PC-9 (cell line): ENCODE results near the gene FKBP6. TPM values are rescaled to one million over a fixed set of nuclear protein-coding genes. Genes with fewer than 3 reads are reported as not detected.
A peak's percentile ranks its signal among the peaks of the same experiment; 100 is the strongest.
"Not testable (repeated sequence)": the region's sequence is repeated elsewhere in the genome, so short reads cannot be mapped to it uniquely, and the experiment has no call there.

ENCODE experiments used
- BruUV-seq: library from RNA; stranded (reverse); fragments of 400-500 nt; replicated peaks from 2 replicates; lab custom pipeline; 2021; lab: Mats Ljungman, UMichigan
- CTCF ChIA-PET: fragments of 300-600 bp; sonication (Branson Sonifier 250); formaldehyde crosslinking; loops from one replicate; lab custom pipeline; 2022; ENCODE audit warnings: antibody characterized with exemption; lab: Charles Lee
- POLR2A ChIA-PET: fragments of 300-600 bp; sonication (Branson Sonifier 250); formaldehyde crosslinking; loops from one replicate; lab custom pipeline; 2022; ENCODE audit warnings: antibody characterized with exemption; ENCODE audit not compliant: unreplicated experiment; lab: Charles Lee
- DNase-seq, 2 experiments: peaks; one replicate each; pipeline versions ENCODE4 v3.0.0 to v3.0.0-alpha.2; 2015 to 2022; ENCODE audit warnings: mixed read lengths in 1 of 2
- H2AFZ ChIP-seq: fragments of 200-600 bp; sonication (generic); 2 replicates; pipeline ENCODE4 v1.8.1; 2017; ENCODE audit warnings: antibody characterized with exemption
- H3F3A ChIP-seq: fragments of 200-600 bp; sonication (generic); 2 replicates; pipeline ENCODE4 v1.8.1; 2017; ENCODE audit warnings: antibody characterized with exemption, mild to moderate bottlenecking, low read depth; ENCODE audit not compliant: insufficient read depth
- H3K27ac ChIP-seq: fragments of 200-600 bp; sonication (generic); 2 replicates; pipeline ENCODE4 v1.6.1; 2016; ENCODE audit warnings: mixed run types
- H3K27me3 ChIP-seq: fragments of 200-600 bp; sonication (generic); 2 replicates; pipeline ENCODE4 v1.6.1; 2016; ENCODE audit warnings: low read depth, mixed run types; ENCODE audit not compliant: insufficient read depth
- H3K36me3 ChIP-seq: fragments of 200-600 bp; sonication (generic); 2 replicates; pipeline ENCODE4 v1.6.1; 2016; ENCODE audit warnings: low read depth, mixed run types
- H3K4me1 ChIP-seq: fragments of 200-600 bp; sonication (generic); replicated peaks from 2 replicates; pipeline ENCODE4 v1.6.1; 2016; ENCODE audit warnings: mixed run types; ENCODE audit not compliant: insufficient read depth
- H3K4me2 ChIP-seq: fragments of 200-600 bp; sonication (generic); 2 replicates; pipeline ENCODE4 v1.6.1; 2017; ENCODE audit warnings: mixed run types
- H3K4me3 ChIP-seq: fragments of 200-600 bp; sonication (generic); 2 replicates; pipeline ENCODE4 v1.6.1; 2016; ENCODE audit warnings: mixed run types
- H3K79me2 ChIP-seq: fragments of 200-600 bp; sonication (generic); 2 replicates; pipeline ENCODE4 v1.6.1; 2017; ENCODE audit warnings: low read depth, mixed run types
- H3K9me2 ChIP-seq: fragments of 200-600 bp; sonication (generic); 2 replicates; pipeline ENCODE4 v1.8.1; 2017; ENCODE audit warnings: mild to moderate bottlenecking; ENCODE audit not compliant: insufficient read depth
- H3K9me3 ChIP-seq: fragments of 200-600 bp; sonication (generic); 2 replicates; pipeline ENCODE4 v1.8.1; 2016; ENCODE audit warnings: low read depth; ENCODE audit not compliant: insufficient read depth
- H4K20me1 ChIP-seq: fragments of 200-600 bp; sonication (generic); 2 replicates; pipeline ENCODE4 v1.8.1; 2017; ENCODE audit not compliant: insufficient read depth
- EZH2 ChIP-seq: fragments of 200-600 bp; sonication (generic); IDR thresholded peaks from 2 replicates; pipeline ENCODE4 v1.8.0; 2017; ENCODE audit warnings: antibody characterized with exemption, low read depth
- intact Hi-C: fragments of 100-400 bp; cut with micrococcal nuclease; formaldehyde crosslinking; loops from one replicate; pipeline ENCODE4 v1.10.0; 2022; ENCODE audit not compliant: unreplicated experiment
- total RNA-seq: library from RNA; stranded (reverse); gene quantifications from 2 replicates; pipeline ENCODE4 v1.2.3, GENCODE V29; 2021

The FKBP6 gene
- total RNA-seq, 1 experiment from 2014 or later, result not detected

DNA sequence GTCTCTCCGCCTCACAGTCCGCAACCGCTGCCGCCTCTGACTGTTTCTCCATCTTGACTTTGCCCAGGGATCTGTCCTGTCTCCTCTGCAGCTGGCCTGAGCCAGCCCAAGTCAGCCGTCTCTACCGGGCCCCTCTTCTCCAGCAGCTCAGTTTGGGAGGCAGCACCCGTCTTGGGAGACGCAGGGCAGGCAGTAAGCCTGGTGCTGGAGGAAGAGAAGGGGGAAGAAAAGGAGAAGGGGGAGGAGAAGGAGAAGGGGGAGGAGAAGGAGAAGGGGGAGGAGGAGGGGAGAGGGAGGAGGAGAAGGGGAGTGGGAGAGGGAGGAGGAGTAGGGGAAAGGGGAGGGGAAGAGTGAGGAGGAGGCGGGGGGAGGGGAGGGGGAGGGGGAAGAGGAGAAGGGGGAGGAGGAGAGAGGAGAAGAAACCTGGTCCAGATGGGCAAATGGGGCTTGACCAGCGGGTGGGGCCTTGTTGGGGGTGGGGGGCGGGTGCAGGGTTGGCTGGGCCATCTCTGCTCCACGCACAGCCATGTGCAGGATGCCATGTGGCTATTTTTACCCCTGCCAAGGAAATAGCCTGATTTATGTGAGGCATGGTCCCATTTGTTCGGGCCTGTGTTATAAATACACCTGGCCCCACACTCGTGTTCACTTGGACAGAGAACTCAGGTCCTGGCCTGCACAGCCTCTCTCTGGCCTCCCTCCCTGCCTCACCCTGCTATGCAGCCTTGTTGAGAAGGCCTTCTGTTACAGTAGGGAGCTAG is 69.7 kb downstream of the FKBP6 start:
- no peaks in the 10 kb centered on the region for H3K9me2 ChIP-seq
- no peak overlapping the region for H2AFZ ChIP-seq
- no peak overlapping the region for H3K4me2 ChIP-seq
- CTCF ChIA-PET, result no interaction called here
- H3K4me1 ChIP-seq, result no peaks in the 10 kb centered on the region
- no peaks in the 10 kb centered on the region for H3F3A ChIP-seq
- no peak overlapping the region for H3K4me3 ChIP-seq
- no peaks in the 10 kb centered on the region for H4K20me1 ChIP-seq
- H3K27ac ChIP-seq, result no peak overlapping the region
- DNase-seq, result no peak
- H3K9me3 ChIP-seq, result no peaks in the 10 kb centered on the region
- POLR2A ChIA-PET, result no interaction called here
- no peaks in the 10 kb centered on the region for H3K36me3 ChIP-seq
- intact Hi-C loops, result no loop called here
- no peak for TF ChIP-seq EZH2
- BruUV-seq, result no TSS peak
- no peaks in the 10 kb centered on the region for H3K79me2 ChIP-seq
- H3K27me3 ChIP-seq, result peaks cover 3% of the 10 kb centered on the region; the same call in 1 of the 2 replicates

DNA sequence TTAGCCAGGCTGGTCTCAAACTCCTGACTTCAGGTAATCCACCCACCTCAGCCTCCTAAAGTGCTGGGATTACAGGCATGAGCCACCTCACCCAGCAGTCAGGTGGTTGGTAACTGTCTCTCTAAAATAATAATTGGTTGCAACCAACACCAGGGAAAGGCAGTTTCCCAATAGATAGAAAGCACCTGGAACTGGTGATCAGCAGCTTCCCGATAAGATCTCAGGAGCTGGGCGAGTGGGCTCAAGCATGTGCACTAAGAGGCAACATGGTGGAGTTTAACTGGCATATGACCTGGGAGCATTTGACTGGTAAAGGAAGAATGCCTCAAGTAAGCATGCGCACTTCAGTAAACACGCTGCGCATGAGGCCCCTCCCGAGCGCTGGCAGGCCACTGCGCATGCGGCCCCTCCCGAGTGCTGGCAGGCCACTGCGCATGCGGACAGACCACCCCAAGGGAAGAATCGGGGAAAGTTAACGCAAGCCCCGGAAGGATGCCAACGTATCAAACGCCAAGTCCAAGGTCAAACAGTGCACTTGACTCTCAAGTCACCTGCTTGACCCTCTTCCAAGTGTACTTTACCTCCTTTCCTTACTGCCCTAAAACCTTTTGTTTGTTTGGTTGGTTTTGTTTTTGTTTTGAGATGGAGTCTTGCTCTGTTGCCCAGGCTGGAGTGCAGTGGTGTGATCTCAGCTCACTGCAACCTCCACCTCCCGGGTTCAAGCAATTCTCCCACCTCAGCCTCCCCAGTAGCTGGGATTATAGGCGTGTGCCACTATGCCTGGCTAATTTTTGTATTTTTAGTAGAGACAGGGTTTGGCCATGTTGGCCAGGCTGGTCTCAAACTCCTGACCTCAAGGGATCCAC is 71.5 kb downstream of the FKBP6 start:
- H3K4me1 ChIP-seq, H4K20me1 ChIP-seq, H3K9me3 ChIP-seq, H3K27me3 ChIP-seq, H3K9me2 ChIP-seq, H3K79me2 ChIP-seq, CTCF ChIA-PET, H3F3A ChIP-seq, intact Hi-C loops, H3K27ac ChIP-seq, H3K36me3 ChIP-seq: not testable (repeated sequence)
- DNase-seq, result peak in 1 of 2 experiments; percentile 89
- peak overlapping the region; percentile 44; the same call in 1 of the 2 replicates for H3K4me2 ChIP-seq
- H2AFZ ChIP-seq, result peak overlapping the region; percentile 43; the same call in 1 of the 2 replicates
- POLR2A ChIA-PET, result interaction anchor here (0.7 kb wide), 1 partner anchor 47 kb away, joined by 4 read pairs; no protein-coding TSS in a partner anchor
- peak overlapping the region; percentile 26; the same call in 1 of the 2 replicates for H3K4me3 ChIP-seq
- TSS peak; percentile 74 for BruUV-seq

DNA sequence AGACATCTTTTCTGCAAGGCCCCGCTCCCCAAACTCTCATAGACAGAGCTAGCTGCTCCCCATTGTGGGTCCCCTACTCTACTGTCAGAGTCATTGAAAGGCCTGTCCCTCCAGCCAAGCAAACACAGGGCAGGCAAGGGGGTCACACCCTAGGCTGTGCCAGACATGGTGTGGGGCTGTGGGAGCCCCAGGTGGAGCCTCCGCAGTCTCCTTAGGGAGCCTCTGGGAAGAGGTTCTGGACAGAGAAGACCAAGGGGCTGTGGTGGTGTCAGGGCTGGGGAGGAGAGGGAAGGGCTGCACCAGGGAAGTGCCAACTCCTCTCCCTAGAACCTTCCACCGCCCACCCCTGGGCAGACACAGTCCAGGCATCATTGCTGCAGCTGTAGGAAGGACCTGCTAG is 76.9 kb downstream of the FKBP6 start:
- H3K9me3 ChIP-seq, H3K4me1 ChIP-seq, DNase-seq, BruUV-seq, H4K20me1 ChIP-seq, H3K27me3 ChIP-seq, CTCF ChIA-PET, intact Hi-C loops, H2AFZ ChIP-seq, H3K4me2 ChIP-seq, POLR2A ChIA-PET, H3K27ac ChIP-seq, H3F3A ChIP-seq, H3K4me3 ChIP-seq, H3K79me2 ChIP-seq, H3K36me3 ChIP-seq, H3K9me2 ChIP-seq: not testable (repeated sequence)

Other genes starting within 250 kb of the FKBP6 start
- not detected in 2 replicates for gene SPDYE9, start 242.1 kb upstream of the FKBP6 start, total RNA-seq
- 51.6 and 62.2 TPM in 2 replicates for gene NSUN5, start 19.3 kb upstream of the FKBP6 start, total RNA-seq
- gene TRIM50, start 79 bp upstream of the FKBP6 start, total RNA-seq, result not detected in 2 replicates
- 0.92 and 1.3 TPM in 2 replicates for gene FZD9, start 105.6 kb downstream of the FKBP6 start, total RNA-seq
- gene BAZ1B, start 194.1 kb downstream of the FKBP6 start, total RNA-seq, result 73.6 and 88.4 TPM in 2 replicates
- gene BCL7B, start 229.5 kb downstream of the FKBP6 start, total RNA-seq, result 57.1 and 70.4 TPM in 2 replicates